ENCODE measurements around the gene MUC4.

MUC4 gene

DNA sequence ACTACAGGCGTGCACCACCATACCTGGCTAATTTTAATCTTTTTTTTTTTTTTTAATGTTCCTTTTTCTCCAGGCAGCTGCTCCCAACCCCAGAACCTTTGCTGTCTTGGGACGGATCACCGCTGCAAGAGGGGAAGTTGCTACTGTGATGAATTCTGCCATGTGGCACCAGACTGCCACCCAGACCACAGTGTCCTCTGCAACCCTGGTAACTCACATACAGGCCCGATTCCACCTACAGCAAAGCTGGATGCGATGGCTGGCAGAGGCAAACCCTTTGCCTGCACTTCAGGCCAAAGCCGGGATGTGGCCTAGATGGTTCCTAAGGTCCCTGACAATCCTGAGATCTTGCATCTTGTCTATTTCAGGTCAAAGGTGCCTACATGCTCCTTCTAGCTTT lies 103.7 kb downstream of the MUC4 start:
- no peaks in the 10 kb centered on the region for H3K9me2 ChIP-seq (replicated peaks; ENCODE audit: low read depth, low read length)
- no peaks in the 10 kb centered on the region for H3K27me3 ChIP-seq (ENCODE audit: insufficient read depth, low read length, poor library complexity, severe bottlenecking)
- H3K4me1 ChIP-seq (ENCODE audit: insufficient read depth, low read length, poor library complexity, severe bottlenecking), result no peaks in the 10 kb centered on the region
- H3K4me3 ChIP-seq (ENCODE audit: low read length, poor library complexity, severe bottlenecking), result no peak overlapping the region
- H3K79me2 ChIP-seq (ENCODE audit: insufficient read depth, low read length), result no peaks in the 10 kb centered on the region
- H3F3A ChIP-seq (ENCODE audit: low read depth), result no peaks in the 10 kb centered on the region
- no peaks in the 10 kb centered on the region for H4K20me1 ChIP-seq (ENCODE audit: insufficient read depth, low read length, poor library complexity, severe bottlenecking)
- TF ChIP-seq EZH2phosphoT487 (IDR thresholded peaks at IDR 0.05; ENCODE audit: borderline replicate concordance), result no peak
- TF ChIP-seq, protein P1, sequence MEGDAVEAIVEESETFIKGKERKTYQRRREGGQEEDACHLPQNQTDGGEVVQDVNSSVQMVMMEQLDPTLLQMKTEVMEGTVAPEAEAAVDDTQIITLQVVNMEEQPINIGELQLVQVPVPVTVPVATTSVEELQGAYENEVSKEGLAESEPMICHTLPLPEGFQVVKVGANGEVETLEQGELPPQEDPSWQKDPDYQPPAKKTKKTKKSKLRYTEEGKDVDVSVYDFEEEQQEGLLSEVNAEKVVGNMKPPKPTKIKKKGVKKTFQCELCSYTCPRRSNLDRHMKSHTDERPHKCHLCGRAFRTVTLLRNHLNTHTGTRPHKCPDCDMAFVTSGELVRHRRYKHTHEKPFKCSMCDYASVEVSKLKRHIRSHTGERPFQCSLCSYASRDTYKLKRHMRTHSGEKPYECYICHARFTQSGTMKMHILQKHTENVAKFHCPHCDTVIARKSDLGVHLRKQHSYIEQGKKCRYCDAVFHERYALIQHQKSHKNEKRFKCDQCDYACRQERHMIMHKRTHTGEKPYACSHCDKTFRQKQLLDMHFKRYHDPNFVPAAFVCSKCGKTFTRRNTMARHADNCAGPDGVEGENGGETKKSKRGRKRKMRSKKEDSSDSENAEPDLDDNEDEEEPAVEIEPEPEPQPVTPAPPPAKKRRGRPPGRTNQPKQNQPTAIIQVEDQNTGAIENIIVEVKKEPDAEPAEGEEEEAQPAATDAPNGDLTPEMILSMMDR (conservative IDR thresholded peaks at IDR 0.05; ENCODE audit: low read length), result no peak
- no peaks in the 10 kb centered on the region for H3K9me3 ChIP-seq (ENCODE audit: insufficient read depth, low read depth, low read length)
- H2AFZ ChIP-seq (ENCODE audit: low read length), result no peak overlapping the region
- H3K4me2 ChIP-seq (ENCODE audit: low read depth, low read length, poor library complexity, severe bottlenecking), result no peak overlapping the region
- H3K9ac ChIP-seq (ENCODE audit: low read depth, low read length, poor library complexity, severe bottlenecking), result no peak overlapping the region
- H3K36me3 ChIP-seq (ENCODE audit: insufficient read depth, low read length), result no peaks in the 10 kb centered on the region; the same call in 1 of the 2 replicates

DNA sequence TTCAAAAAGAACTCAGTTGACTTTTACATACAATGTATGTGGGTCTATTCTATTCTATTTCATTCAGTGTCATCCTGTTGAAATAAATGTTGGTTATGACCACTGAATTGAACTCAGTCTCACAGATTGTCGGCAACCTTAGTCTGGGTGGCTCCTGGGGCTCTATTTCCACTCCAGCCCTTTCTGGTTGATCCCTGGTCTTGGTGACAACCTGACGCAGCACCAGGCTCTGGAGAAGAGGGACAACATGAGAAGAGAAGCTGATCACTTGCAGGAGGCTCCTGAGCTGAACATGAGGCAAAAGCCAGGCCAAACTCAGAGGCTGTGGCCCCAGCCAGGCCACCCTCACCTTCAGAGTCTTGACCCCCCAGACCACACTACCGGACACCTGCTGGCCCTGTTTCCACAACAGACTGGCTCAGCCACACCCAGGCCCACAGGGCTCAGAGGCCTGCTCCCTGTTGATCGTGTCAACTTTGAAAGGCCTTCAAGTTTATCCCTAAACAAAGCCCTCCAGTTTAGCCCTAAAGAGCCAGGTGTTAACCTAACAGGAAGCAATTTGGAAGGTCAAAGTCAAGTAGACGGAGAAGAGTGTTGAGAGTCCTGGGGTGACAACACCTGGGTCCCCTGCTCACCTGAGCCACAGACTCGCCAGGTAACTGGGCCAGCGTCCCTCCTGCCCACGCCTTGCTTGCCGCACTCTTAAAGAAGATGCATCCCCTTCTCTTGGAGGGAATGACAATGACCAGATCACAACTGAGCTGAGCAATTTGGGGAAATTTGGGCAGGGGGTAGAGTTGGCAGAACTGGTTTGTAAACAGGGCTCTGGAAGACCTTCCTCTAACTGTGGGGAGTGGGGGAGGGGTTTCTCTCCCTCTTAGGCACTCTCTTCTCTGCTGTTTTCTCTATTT lies 106.4 kb downstream of the MUC4 start:
- no peaks in the 10 kb centered on the region for H3K9me3 ChIP-seq (ENCODE audit: insufficient read depth, low read depth, low read length)
- H3F3A ChIP-seq (ENCODE audit: low read depth), result no peaks in the 10 kb centered on the region
- no peaks in the 10 kb centered on the region for H3K36me3 ChIP-seq (ENCODE audit: insufficient read depth, low read length)
- TF ChIP-seq, protein P1 (conservative IDR thresholded peaks at IDR 0.05; ENCODE audit: low read length), result no peak
- no peak for TF ChIP-seq EZH2phosphoT487 (IDR thresholded peaks at IDR 0.05; ENCODE audit: borderline replicate concordance)
- no peak overlapping the region for H2AFZ ChIP-seq (ENCODE audit: low read length)
- H3K9me2 ChIP-seq (replicated peaks; ENCODE audit: low read depth, low read length), result no peaks in the 10 kb centered on the region
- no peak overlapping the region for H3K9ac ChIP-seq (ENCODE audit: low read depth, low read length, poor library complexity, severe bottlenecking)
- H3K4me3 ChIP-seq (ENCODE audit: low read length, poor library complexity, severe bottlenecking), result no peak overlapping the region
- H3K79me2 ChIP-seq (ENCODE audit: insufficient read depth, low read length), result no peaks in the 10 kb centered on the region
- H3K4me1 ChIP-seq (ENCODE audit: insufficient read depth, low read length, poor library complexity, severe bottlenecking), result no peaks in the 10 kb centered on the region
- no peak overlapping the region for H3K4me2 ChIP-seq (ENCODE audit: low read depth, low read length, poor library complexity, severe bottlenecking)
- no peaks in the 10 kb centered on the region for H4K20me1 ChIP-seq (ENCODE audit: insufficient read depth, low read length, poor library complexity, severe bottlenecking)
- H3K27me3 ChIP-seq (ENCODE audit: insufficient read depth, low read length, poor library complexity, severe bottlenecking), result no peaks in the 10 kb centered on the region

DNA sequence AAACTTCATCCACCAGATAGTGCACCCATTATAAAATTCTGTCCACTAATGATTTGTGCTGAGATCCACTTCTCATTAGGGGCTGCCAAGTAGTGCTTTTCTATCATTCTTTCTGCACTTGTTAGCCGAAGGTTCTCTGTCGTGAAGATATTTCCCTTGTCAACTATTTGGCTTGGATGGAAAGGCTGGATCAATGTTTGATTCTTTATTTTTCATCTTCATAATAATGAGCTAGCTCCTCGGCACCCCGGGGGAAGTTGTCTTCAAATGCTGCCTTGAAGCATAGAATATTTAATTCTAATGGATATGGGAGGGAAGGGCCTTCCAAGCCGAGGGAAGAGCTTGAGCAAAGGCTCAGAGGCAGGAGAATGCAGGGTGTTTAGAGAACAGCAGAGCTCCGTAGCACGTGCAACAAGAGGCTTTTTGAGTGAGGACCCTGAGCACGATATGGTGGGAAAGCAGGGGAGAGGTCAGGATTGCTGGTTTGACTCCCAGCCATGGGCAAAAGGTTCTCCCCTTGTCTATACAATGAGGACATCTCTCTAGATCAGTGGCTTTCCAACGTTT lies 107.2 kb downstream of the MUC4 start:
- H3K79me2 ChIP-seq (ENCODE audit: insufficient read depth, low read length), result no peaks in the 10 kb centered on the region
- no peaks in the 10 kb centered on the region for H3K4me1 ChIP-seq (ENCODE audit: insufficient read depth, low read length, poor library complexity, severe bottlenecking)
- H3K9ac ChIP-seq (ENCODE audit: low read depth, low read length, poor library complexity, severe bottlenecking), result no peak overlapping the region
- no peaks in the 10 kb centered on the region for H3K9me3 ChIP-seq (ENCODE audit: insufficient read depth, low read depth, low read length)
- H4K20me1 ChIP-seq (ENCODE audit: insufficient read depth, low read length, poor library complexity, severe bottlenecking), result no peaks in the 10 kb centered on the region
- H3K27me3 ChIP-seq (ENCODE audit: insufficient read depth, low read length, poor library complexity, severe bottlenecking), result no peaks in the 10 kb centered on the region
- peaks cover 3% of the 10 kb centered on the region; the same call in 1 of the 2 replicates for H3F3A ChIP-seq (ENCODE audit: low read depth)
- H3K9me2 ChIP-seq (replicated peaks; ENCODE audit: low read depth, low read length), result no peaks in the 10 kb centered on the region
- no peak overlapping the region for H3K4me3 ChIP-seq (ENCODE audit: low read length, poor library complexity, severe bottlenecking)
- no peak overlapping the region for H3K4me2 ChIP-seq (ENCODE audit: low read depth, low read length, poor library complexity, severe bottlenecking)
- no peak overlapping the region for H2AFZ ChIP-seq (ENCODE audit: low read length)
- H3K36me3 ChIP-seq (ENCODE audit: insufficient read depth, low read length), result peaks cover 6% of the 10 kb centered on the region; the same call in 1 of the 2 replicates
- no peak for TF ChIP-seq EZH2phosphoT487 (IDR thresholded peaks at IDR 0.05; ENCODE audit: borderline replicate concordance)
- TF ChIP-seq, protein P1 (conservative IDR thresholded peaks at IDR 0.05; ENCODE audit: low read length), result no peak
